IPS-11a (cell line): Measurements from ENCODE around the gene VRK1.

Experiments used
- H3K4me3 ChIP-seq: one replicate; pipeline ENCODE4 v1.5.1; 2013; ENCODE audit warnings: low read depth, low read length, control low read depth

VRK1 gene

DNA sequence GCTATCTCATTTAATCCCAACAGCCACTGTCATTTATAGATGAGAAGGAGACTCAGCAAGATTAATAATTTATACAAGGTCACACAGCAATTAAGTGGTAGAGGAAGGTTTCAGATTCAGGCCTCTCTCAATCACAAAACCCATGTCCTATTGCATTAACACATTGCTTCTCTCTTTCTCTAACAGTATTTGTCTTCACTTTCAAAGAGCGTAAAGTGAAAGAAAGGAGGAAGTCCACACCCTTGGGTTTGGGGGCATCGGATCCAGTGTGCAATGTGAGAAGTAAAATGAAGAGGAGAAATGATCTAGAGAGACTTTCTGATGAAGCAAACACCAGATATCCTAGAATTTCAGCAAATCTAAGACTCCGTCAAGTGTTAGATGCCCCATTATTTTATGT lies 7.0 kb upstream of the VRK1 start:
- no peak overlapping the region for H3K4me3 ChIP-seq

- no peak overlapping the region for H3K4me3 ChIP-seq
These were observed 6.5 kb upstream of the VRK1 start for GRCh38 chr14:96790706-96791105.

- H3K4me3 ChIP-seq: no peak overlapping the region
These were observed 5.2 kb upstream of the VRK1 start for GRCh38 chr14:96792003-96792402.

DNA sequence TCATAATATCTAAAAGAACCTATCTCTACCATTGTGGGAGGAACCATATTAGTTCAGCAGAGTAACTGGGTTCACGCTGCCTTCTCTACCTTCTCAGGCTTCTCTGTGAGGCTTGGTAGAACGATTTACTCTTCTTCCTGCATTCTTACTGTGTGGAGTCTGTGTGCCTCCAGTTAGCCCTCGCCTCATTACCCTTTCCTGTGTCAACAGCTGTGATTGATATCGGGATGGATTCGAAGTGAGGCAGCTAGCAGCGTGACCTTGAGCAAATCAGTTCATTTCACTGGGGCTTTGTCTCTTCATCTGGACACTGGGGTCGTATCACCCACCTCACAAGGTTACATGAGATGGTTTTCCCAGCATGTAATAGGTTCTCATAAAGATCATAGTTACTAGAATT lies 4.6 kb upstream of the VRK1 start:
- no peak overlapping the region for H3K4me3 ChIP-seq

DNA sequence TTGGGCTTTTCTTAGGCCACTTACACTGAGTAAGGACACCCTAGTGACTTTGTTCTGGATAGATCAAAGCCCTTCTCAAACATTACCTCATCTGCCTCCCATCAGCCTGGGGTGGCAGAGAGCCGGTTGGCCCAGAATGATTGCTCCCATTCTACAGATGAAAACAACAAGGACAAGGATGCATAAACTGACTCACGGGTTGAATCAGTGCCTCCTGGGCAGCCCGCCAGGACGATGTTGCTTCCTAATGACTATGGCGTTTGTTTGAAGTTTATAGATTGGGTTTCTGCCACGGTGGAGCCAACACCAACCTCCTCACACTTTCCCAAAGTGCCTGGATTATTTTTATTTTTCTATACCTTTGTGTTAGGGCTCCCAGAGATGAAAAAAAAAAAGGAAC lies 3.6 kb upstream of the VRK1 start:
- no peak overlapping the region for H3K4me3 ChIP-seq

- H3K4me3 ChIP-seq: no peak overlapping the region
These were observed 1.9 kb upstream of the VRK1 start for GRCh38 chr14:96795109-96795828.

- H3K4me3 ChIP-seq: peak overlapping the region; percentile 86
These were observed 584 bp downstream of the VRK1 start for GRCh38 chr14:96797582-96798349.

DNA sequence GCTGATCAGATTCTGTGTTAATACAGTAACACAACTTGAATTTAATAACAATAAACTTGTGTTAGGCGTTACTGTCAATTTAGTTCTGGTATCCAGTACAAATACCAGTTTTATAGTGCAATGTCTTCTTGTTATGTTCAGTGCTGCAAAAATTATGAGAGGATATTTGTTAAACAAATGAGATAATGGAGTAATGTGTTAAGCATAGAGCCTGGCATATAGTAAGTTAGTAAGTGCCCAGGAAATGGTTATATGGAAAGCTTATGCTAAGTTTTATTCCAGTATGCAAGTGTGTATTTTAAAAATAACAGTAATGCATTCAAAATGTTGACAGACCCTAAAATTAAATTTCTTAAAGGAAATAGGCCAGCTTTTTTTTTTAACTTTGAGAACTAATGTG lies 1.8 kb downstream of the VRK1 start:
- no peak overlapping the region for H3K4me3 ChIP-seq

- H3K4me3 ChIP-seq: no peak overlapping the region
These were observed 2.4 kb downstream of the VRK1 start for GRCh38 chr14:96799489-96800054.

DNA sequence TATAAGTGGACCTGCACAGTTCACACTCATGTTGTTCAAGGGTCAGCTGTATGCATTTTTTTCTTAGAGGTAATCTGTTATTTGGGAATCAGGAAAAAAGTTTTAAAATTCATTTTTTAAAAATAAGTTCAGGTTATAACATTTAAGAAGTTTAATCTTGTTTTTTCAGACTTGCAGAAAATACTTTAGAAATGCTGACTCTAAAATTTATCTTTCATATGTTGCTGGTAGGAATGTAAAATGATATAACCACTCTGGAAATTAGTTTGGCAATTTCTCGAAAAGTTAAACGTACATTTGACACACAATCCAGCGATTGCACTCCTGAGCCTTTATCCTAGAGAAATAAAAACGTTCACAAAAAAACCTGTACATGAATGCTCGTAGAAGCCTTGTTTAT lies 4.7 kb downstream of the VRK1 start:
- no peak overlapping the region for H3K4me3 ChIP-seq

GRCh38 chr14:96802963-96803362 lies 5.8 kb downstream of the VRK1 start:
- H3K4me3 ChIP-seq: no peak overlapping the region

GRCh38 chr14:96803958-96804357 lies 6.8 kb downstream of the VRK1 start:
- H3K4me3 ChIP-seq: no peak overlapping the region

DNA sequence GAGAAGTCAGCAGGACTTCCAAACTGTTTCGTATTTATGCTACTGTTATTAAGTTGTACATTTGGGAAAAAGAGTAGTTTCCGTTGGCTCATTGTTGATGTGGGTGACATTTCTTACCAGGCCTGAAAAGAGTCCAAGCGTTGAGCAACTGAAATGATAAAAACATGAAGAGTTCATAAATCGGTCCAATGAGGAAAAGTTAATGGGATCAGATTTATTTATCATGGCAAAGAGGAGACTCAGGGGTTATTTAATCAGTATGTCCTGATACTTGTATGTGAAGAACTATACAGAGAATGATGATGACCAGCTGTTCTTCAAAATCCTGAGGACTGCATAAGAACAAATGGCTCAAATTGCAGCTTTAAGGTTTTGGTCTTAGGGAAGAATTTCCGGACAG lies 7.7 kb downstream of the VRK1 start:
- no peak overlapping the region for H3K4me3 ChIP-seq

DNA sequence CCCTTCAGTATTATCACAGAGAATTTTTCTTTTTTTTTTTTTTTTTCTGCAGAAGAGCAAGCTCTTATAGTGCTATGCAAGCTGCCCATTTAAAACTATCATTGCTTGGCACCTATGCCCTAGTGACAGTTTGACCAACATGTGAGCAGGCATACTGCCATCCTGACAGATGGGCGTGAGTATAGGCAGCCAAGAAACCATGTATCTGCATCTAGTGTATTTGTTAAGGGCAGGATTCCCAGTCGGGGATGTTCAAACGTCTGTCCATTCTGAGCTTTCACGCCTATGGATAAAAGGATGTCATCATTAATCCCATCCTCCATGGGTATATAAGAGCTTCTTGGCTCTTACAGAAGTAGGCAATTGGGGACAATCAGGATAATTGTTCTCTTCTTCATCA lies 8.8 kb downstream of the VRK1 start:
- H3K4me3 ChIP-seq: no peak overlapping the region

DNA sequence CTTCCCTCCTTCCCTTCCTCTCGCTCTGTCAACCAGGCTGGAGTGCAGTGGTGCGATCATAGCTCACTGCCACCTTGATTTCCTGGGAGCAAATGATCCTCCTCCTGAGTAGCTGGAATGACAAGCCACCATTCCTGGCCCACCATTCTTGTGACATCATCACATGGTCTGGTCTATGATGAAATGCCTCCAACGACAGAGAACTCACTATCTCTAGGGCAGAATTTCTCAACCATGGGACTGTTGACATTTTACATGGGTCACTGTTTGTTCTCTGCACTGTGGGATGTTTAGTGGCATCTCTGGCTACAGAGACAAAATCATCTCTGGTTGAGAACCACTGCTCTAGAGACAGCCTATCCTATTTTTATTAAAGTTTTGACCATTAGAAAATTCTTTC lies 9.7 kb downstream of the VRK1 start:
- no peak overlapping the region for H3K4me3 ChIP-seq

DNA sequence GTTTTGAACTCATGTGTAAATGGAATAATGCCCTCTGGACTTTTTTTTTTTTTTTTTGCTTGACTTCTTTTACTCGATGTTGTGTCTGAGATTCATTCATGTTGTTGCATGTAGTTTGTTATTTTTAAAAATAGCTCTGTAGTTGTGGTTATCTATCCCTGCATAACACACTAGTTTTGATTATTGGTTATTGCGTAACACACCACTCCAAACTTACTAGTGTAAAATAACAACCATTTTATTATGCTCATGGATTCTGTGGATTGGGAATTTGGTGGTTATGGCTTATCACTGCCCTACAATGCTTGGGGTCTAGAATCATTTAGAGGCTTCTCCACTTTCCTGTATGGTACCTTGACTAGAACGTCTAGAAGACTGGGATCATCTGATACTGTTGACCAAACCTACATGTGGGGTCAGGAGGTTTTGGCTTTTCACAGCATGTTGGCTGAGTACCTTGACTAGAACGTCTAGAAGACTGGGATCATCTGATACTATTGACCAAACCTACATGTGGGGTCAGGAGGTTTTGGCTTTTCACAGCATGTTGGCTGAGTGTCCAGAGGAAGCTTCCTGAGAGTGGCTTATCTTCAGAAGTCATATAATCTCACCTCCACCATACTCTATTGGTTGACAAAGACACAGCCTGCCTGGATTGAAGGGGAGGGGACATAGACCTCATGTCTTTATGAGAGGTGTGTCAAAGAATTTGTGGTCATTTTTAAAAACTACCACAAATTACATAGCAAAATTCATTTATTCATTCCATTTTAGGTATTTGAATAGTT lies 11.6 kb downstream of the VRK1 start:
- no peak overlapping the region for H3K4me3 ChIP-seq

DNA sequence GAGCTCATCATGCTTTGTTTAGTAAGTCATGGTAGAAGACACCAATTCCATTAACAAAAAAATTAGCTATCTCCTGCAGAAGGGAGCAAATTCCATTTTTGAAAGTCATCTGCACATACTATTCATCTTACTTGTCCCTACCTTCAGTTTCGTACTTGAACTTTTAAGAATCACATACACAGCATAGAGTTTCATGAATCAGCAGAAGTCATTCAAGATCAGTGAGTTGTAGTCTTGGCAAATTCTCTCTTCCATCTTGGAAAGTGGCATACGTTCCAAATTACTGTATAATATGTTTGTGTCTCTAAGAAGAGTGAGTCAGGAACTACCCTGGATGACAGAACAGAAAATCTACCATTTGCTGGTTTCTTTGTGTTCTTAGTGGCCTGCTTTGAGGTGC lies 14.1 kb downstream of the VRK1 start:
- H3K4me3 ChIP-seq: no peak overlapping the region

GRCh38 chr14:96811985-96812667 lies 14.9 kb downstream of the VRK1 start:
- no peak overlapping the region for H3K4me3 ChIP-seq

- H3K4me3 ChIP-seq: no peak overlapping the region
These were observed 19.1 kb downstream of the VRK1 start for GRCh38 chr14:96816281-96816680.

DNA sequence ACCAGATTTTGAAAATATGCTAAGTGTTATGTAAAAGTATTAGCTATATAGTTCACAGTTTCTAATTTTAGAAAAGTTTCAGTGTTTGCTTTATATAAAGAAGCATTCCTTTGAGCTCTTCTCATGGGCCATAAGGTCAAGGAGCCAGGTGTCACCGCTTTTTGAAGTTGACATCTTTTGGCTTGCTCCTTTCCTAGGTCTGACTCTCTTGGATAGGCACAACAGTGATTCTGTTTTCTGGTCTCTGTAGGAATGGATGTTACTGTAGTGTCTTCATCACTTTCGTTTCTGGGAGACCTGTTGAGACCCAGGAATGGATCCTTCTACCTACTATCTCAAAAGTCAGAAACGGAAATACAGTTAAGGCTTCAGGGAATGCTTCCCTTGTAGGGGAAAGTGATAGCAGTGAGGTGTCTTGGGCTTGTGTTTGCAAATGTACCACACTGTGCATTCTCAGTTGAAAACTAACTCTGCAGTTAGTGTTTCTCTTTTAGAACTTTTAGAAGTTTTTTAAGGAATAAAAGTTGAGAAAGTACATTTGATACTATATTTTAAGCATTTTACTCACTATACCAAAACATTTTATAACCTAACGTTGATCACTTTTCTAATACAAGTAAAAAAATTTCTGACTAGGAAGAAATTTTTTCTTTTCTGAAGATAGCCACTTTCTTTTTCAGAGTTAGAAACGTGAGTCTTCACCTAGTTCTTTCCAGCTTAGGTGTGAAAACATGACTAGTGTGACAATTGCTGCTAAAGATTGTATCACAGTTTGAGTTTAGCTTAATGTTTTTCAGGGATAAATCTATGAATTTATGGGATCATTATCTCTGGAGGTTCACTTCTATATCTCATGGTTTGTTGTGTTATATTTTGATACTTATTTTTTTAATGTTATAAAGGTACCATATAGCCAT lies 20.8 kb downstream of the VRK1 start:
- no peak overlapping the region for H3K4me3 ChIP-seq
